SH-SY5Y (cell line): ENCODE data around the gene CACNA1F.

ENCODE experiments used
- GATA2 ChIP-seq: IDR thresholded peaks from 2 replicates; pipeline ENCODE4 v1.6.1; 2011; ENCODE audit warnings: mild to moderate bottlenecking, low read depth, low read length
- GATA3 ChIP-seq: IDR thresholded peaks from 2 replicates; pipeline ENCODE4 v1.6.1; 2011; ENCODE audit warnings: low read depth, mild to moderate bottlenecking, low read length, moderate library complexity

GRCh38 chrX:49264460-49264859 lies 31.3 kb upstream of the CACNA1F start, which contains the start of gene FOXP3:
- TF ChIP-seq GATA2 (no peak), GATA3 (no peak)
